Prostate gland (tissue), 2 donors: ENCODE data around the gene KIFC3. TPM values are rescaled to one million over a fixed set of nuclear protein-coding genes. Genes with fewer than 3 reads are reported as not detected.

Experiments
- DNase-seq: peaks from one replicate; pipeline ENCODE4 v3.0.0-alpha.2; 2019; ENCODE audit warnings: low spot score
- H3K27ac ChIP-seq, 2 donors: fragments of 200-600 bp; sonication (generic); 2 replicates each; pipeline ENCODE4 v1.5.1; 2017 to 2019
- H3K27me3 ChIP-seq: fragments of 200-600 bp; sonication (generic); replicated peaks from 2 replicates; pipeline ENCODE4 v1.5.1; 2019; ENCODE audit not compliant: insufficient read depth
- H3K36me3 ChIP-seq, 2 donors: fragments of 200-600 bp; sonication (generic); 1 replicate in 1 of 2; 2 replicates in 1 of 2; pipeline versions ENCODE4 v1.5.1 to v1.8.1; 2017 to 2019
- H3K4me1 ChIP-seq: fragments of 200-600 bp; sonication (generic); replicated peaks from 2 replicates; pipeline ENCODE4 v1.5.1; 2019
- H3K4me3 ChIP-seq, 2 donors: fragments of 200-600 bp; sonication (generic); 2 replicates each; pipeline ENCODE4 v1.5.1; 2017 to 2019
- H3K9me3 ChIP-seq: fragments of 200-600 bp; sonication (generic); 2 replicates; pipeline ENCODE4 v1.5.1; 2017
- POLR2A ChIP-seq: fragments of 450-650 bp; IDR thresholded peaks from one replicate; pipeline ENCODE4 v1.6.1; 2016; ENCODE audit warnings: antibody characterized with exemption, mild to moderate bottlenecking
- POLR2AphosphoS5 ChIP-seq: sonication (generic); formaldehyde crosslinking; IDR thresholded peaks from one replicate; pipeline ENCODE4 v1.6.1; 2017; ENCODE audit warnings: antibody characterized with exemption
- WGBS: methylation state at CpG from one replicate; pipeline ENCODE4 v1.1.5; 2018; 5-methylcytosine and 5-hydroxymethylcytosine counted together
- intact Hi-C: fragments of 100-400 bp; cut with DNase I; formaldehyde crosslinking; loops from one replicate; pipeline ENCODE4 v1.14.2; 2022
- total RNA-seq, 2 donors: library from RNA; depleted of rRNA; stranded (reverse); fragments of >200 nt; gene quantifications; one replicate each; pipeline ENCODE4 v1.1.0, GENCODE V29; 2016
- TF ChIP-seq, protein P1 (sequence below), 4 experiments: fragments of 200-600 bp in 2 of 4; fragments of 450-650 bp in 2 of 4; sonication (generic) in 2 of 4; IDR thresholded peaks; 1 replicate in 3 of 4; 2 replicates in 1 of 4; pipeline ENCODE4 v1.5.1; 2016 to 2019; ENCODE audit warnings: antibody characterized with exemption in 4 of 4, mild to moderate bottlenecking in 2 of 4, moderate library complexity in 2 of 4

Gene KIFC3
- total RNA-seq, 2 donors from 2014 or later = 16.3 to 79.5 TPM

DNA sequence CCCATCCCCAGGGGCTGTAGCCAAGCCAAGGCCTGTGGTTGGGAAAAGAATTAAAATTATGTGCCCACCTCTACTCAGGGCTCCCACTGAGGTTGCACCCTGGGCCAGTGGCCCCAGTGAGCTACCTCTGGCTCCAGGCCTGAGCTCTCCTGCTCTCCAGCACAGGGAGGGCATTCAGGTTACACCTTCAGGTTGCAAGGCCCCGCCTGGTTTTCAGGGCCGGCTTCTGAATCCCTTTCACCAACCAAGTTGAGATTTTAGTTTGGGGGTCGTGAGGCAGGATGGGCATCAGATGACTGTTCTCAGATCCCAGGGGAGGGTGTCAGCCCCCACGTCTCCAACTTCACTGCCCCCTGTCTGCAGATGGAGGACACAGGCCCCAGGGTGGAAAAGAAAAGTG lies 74.7 kb downstream of the KIFC3 start:
- H3K36me3 ChIP-seq = no peaks in the 10 kb centered on the region
- H3K9me3 ChIP-seq = no peaks in the 10 kb centered on the region
- TF ChIP-seq POLR2A (no peak), POLR2AphosphoS5 (no peak)
- TF ChIP-seq, protein P1, sequence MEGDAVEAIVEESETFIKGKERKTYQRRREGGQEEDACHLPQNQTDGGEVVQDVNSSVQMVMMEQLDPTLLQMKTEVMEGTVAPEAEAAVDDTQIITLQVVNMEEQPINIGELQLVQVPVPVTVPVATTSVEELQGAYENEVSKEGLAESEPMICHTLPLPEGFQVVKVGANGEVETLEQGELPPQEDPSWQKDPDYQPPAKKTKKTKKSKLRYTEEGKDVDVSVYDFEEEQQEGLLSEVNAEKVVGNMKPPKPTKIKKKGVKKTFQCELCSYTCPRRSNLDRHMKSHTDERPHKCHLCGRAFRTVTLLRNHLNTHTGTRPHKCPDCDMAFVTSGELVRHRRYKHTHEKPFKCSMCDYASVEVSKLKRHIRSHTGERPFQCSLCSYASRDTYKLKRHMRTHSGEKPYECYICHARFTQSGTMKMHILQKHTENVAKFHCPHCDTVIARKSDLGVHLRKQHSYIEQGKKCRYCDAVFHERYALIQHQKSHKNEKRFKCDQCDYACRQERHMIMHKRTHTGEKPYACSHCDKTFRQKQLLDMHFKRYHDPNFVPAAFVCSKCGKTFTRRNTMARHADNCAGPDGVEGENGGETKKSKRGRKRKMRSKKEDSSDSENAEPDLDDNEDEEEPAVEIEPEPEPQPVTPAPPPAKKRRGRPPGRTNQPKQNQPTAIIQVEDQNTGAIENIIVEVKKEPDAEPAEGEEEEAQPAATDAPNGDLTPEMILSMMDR (IDR thresholded peaks at IDR 0.05) = no peak
- 70% methylated on average over 4 of the region's 4 CpGs for WGBS
- intact Hi-C loops = no loop called here
- no peaks in the 10 kb centered on the region for H3K4me1 ChIP-seq
- H3K27me3 ChIP-seq = no peaks in the 10 kb centered on the region
- no peak overlapping the region for H3K27ac ChIP-seq
- no peak overlapping the region for H3K4me3 ChIP-seq
- no peak for DNase-seq

DNA sequence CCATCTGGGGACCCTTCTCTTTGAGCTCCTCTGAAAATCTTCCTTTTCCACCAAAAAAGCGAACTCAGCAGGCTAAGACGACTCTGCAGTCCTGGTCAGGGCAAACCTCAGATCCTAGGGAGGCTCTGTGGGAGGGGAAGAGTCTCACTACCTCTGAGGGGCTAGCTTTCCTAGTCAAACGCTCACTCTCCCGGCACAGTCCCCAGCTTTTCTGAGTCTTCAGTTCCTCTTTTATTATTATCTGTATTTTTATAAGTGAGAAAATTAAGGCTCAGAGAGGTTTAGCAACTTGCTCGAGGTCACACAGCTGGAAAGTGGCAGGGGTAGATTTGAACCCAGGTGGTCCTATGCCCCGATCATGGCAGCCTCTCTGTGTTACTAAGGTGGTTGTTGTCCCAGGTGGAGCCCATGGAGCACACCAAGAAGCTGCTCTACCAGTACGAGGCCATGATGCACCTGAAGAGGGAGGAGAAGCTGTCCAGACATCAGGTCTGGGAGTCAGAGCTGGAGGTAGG lies 75.8 kb downstream of the KIFC3 start:
- 82% methylated on average over 7 of the region's 7 CpGs for WGBS
- no peaks in the 10 kb centered on the region for H3K9me3 ChIP-seq
- no peaks in the 10 kb centered on the region for H3K36me3 ChIP-seq
- TF ChIP-seq, protein P1 (IDR thresholded peaks at IDR 0.05) = no peak
- no peak for TF ChIP-seq POLR2AphosphoS5
- no peak for TF ChIP-seq POLR2A
- H3K27me3 ChIP-seq = no peaks in the 10 kb centered on the region
- no peaks in the 10 kb centered on the region for H3K4me1 ChIP-seq
- H3K27ac ChIP-seq = no peak overlapping the region
- no peak for DNase-seq
- intact Hi-C loops = no loop called here
- no peak overlapping the region for H3K4me3 ChIP-seq

DNA sequence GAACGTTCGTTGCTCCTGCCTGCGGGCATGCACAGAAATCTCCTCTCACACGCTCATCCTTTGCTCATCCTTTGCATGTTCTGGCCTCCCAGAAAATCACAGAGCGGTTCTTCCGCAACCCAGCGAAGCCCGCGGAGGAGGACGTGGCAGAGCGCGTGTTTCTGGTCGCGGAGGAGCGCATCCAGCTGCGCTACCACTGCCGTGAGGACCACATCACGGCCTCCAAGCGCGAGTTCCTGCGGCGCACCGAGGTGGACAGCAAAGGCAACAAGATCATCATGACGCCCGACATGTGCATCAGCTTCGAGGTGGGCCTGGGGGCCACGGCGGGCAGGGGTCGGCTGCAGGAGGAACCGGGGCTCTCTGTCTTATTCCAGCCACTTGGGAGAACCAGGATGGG lies 76.3 kb downstream of the KIFC3 start:
- intact Hi-C loops = no loop called here
- H3K4me3 ChIP-seq = no peak overlapping the region
- H3K27me3 ChIP-seq = no peaks in the 10 kb centered on the region
- 92% methylated on average over 30 of the region's 30 CpGs for WGBS
- H3K4me1 ChIP-seq = no peaks in the 10 kb centered on the region
- H3K36me3 ChIP-seq = no peaks in the 10 kb centered on the region
- no peaks in the 10 kb centered on the region for H3K9me3 ChIP-seq
- DNase-seq = no peak
- H3K27ac ChIP-seq = no peak overlapping the region
- TF ChIP-seq, protein P1 (IDR thresholded peaks at IDR 0.05) = no peak
- TF ChIP-seq POLR2A (no peak), POLR2AphosphoS5 (no peak)

DNA sequence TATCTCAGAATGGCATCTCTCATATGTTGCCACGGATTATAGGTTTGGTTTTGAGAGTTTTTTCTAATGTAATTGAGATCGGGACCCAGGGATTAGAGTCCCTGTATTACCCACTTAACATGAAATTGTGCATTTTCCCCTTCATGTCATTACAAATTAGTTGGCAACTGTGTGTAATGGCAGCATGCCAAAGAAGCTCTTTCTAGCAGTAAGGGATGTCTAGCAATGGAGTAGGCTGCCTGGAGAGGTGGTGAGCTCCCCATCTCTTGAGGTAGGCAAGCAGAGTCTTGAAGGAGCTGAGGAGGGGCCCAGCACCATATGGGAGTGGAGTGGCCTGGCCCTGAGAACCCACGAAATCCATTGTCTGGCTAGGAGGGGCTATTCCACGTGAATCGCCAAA lies 76.7 kb downstream of the KIFC3 start:
- TF ChIP-seq, protein P1 (IDR thresholded peaks at IDR 0.05) = no peak
- no peak for TF ChIP-seq POLR2A
- Histone ChIP-seq H3K27ac (no peak overlapping the region), H3K4me3 (no peak overlapping the region), H3K36me3 (no peaks in the 10 kb centered on the region), H3K9me3 (no peaks in the 10 kb centered on the region), H3K4me1 (no peaks in the 10 kb centered on the region), H3K27me3 (no peaks in the 10 kb centered on the region)
- intact Hi-C loops = no loop called here
- 83% methylated on average over 5 of the region's 5 CpGs for WGBS
- no peak for DNase-seq

DNA sequence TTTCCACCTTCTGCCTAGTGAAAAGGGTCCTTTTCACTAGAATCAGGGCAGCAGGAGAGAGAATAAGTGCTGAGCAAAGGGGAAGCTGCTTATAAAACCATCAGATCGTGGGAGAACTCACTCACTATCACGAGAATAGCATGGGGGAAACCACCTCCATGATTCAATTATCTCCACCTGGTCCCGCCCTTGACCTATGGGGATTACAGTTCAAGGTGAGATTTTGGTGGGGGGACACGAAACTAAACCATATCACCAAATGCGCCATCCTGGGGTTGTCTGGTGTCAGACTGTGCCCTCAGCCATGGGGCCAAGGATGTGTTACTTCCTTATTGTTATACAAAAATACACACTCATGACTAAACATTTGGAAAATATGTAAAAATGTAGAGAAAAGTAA lies 77.1 kb downstream of the KIFC3 start:
- 68% methylated on average over 5 of the region's 5 CpGs for WGBS
- H3K4me3 ChIP-seq = no peak overlapping the region
- no peaks in the 10 kb centered on the region for H3K9me3 ChIP-seq
- no peaks in the 10 kb centered on the region for H3K36me3 ChIP-seq
- intact Hi-C loops = no loop called here
- no peak for TF ChIP-seq POLR2AphosphoS5
- TF ChIP-seq, protein P1 (IDR thresholded peaks at IDR 0.05) = no peak
- TF ChIP-seq POLR2A = no peak
- H3K4me1 ChIP-seq = no peaks in the 10 kb centered on the region
- H3K27ac ChIP-seq = no peak overlapping the region
- no peaks in the 10 kb centered on the region for H3K27me3 ChIP-seq
- no peak for DNase-seq
